Smooth muscle cell of the coronary artery (primary cell): Measurements from ENCODE around the gene ZP3. TPM values are rescaled to one million over a fixed set of nuclear protein-coding genes. Genes with fewer than 3 reads are reported as not detected.

ENCODE experiments used
- total RNA-seq: library from RNA; depleted of rRNA; stranded (reverse); fragments of >200 nt; gene quantifications from 2 replicates; pipeline ENCODE4 v1.2.3, GENCODE V29; 2014; ENCODE audit warnings: low replicate concordance

The ZP3 gene
- total RNA-seq: 1.4 and 2.2 TPM in 2 replicates

GRCh38 chr7:76424413-76425111 is at the start of gene ZP3:
Gene ZP3, plus strand, starts transcription at chr7:76424950. Its CDS starts 15 bp downstream, at chr7:76424965.

GRCh38 chr7:76409537-76409936 is 15.2 kb upstream of the ZP3 start, which contains the start of gene SSC4D:
Gene SSC4D, minus strand, starts transcription at chr7:76409697. Its CDS starts 5,258 bp downstream, at chr7:76404439.

GRCh38 chr7:76461464-76462101 is 36.8 kb downstream of the ZP3 start, which contains the start of gene DTX2:
Gene DTX2, plus strand, starts transcription at chr7:76461709. Its CDS starts 18,801 bp downstream, at chr7:76480510.

Other genes starting within 250 kb of the ZP3 start
- 0.23 and 0.53 TPM in 2 replicates for gene SRRM3, start 223.1 kb upstream of the ZP3 start, total RNA-seq
- 31.0 and 39.5 TPM in 2 replicates for gene HSPB1, start 122.3 kb upstream of the ZP3 start, total RNA-seq
- gene YWHAG, start 66.0 kb upstream of the ZP3 start, total RNA-seq: 62.2 and 84.9 TPM in 2 replicates
- gene SSC4D, start 15.3 kb upstream of the ZP3 start, total RNA-seq: 0.68 TPM in 1 of 2 replicates, not detected in the other
- gene DTX2, start 36.8 kb downstream of the ZP3 start, total RNA-seq: 0.94 and 3.2 TPM in 2 replicates
- 0.08 TPM in 1 of 2 replicates, not detected in the other for gene UPK3B, start 85.6 kb downstream of the ZP3 start, total RNA-seq
- 0.12 and 0.15 TPM in 2 replicates for gene SPDYE16, start 118.3 kb downstream of the ZP3 start, total RNA-seq
- gene POMZP3, start 202.3 kb downstream of the ZP3 start, total RNA-seq: 0.59 and 3.5 TPM in 2 replicates